RKO (cell line): ENCODE measurements around the gene ELMO3.

Source experiments
- DNase-seq: peaks from one replicate; pipeline ENCODE4 v3.0.0-alpha.2; 2016; ENCODE audit warnings: low spot score

The ELMO3 gene

GRCh38 chr16:67226295-67226803, 27.4 kb downstream of the ELMO3 start:
- no peak for DNase-seq

GRCh38 chr16:67226804-67227566, 28.1 kb downstream of the ELMO3 start, which contains the start of gene TMEM208:
Gene TMEM208, plus strand, starts transcription at chr16:67227130. Its CDS starts 89 bp downstream, at chr16:67227219.
- DNase-seq: peak; percentile 97

GRCh38 chr16:67227567-67227921, 28.6 kb downstream of the ELMO3 start:
- no peak for DNase-seq

- no peak for DNase-seq
These were observed 29.3 kb downstream of the ELMO3 start for GRCh38 chr16:67228034-67228785.

GRCh38 chr16:67228905-67229304, 30.0 kb downstream of the ELMO3 start:
- DNase-seq: no peak

- no peak for DNase-seq
These were observed 31.2 kb downstream of the ELMO3 start for GRCh38 chr16:67229906-67230808.

GRCh38 chr16:67230809-67231660, 32.1 kb downstream of the ELMO3 start:
- no peak for DNase-seq

GRCh38 chr16:67233596-67233995, 34.7 kb downstream of the ELMO3 start:
- DNase-seq: no peak

- DNase-seq: no peak
These were observed 35.3 kb downstream of the ELMO3 start for GRCh38 chr16:67234180-67234597.

- no peak for DNase-seq
These were observed 37.1 kb downstream of the ELMO3 start for GRCh38 chr16:67235816-67236562.

- DNase-seq: peak; percentile 54
These were observed 37.8 kb downstream of the ELMO3 start for GRCh38 chr16:67236563-67237395.

- DNase-seq: no peak
These were observed 38.7 kb downstream of the ELMO3 start for GRCh38 chr16:67237396-67238277.

GRCh38 chr16:67238278-67238575, 39.3 kb downstream of the ELMO3 start:
- no peak for DNase-seq

- DNase-seq: no peak
These were observed 40.0 kb downstream of the ELMO3 start for GRCh38 chr16:67238806-67239470.

GRCh38 chr16:67240506-67240905, 41.6 kb downstream of the ELMO3 start:
- DNase-seq: no peak

- peak; percentile 17 for DNase-seq
These were observed 42.3 kb downstream of the ELMO3 start for GRCh38 chr16:67241008-67241900.

- DNase-seq: no peak
These were observed 43.3 kb downstream of the ELMO3 start for GRCh38 chr16:67242138-67242730.
